CD8-positive, alpha-beta memory T cell (primary cell): Measurements from ENCODE around the gene TELO2. TPM values are rescaled to one million over a fixed set of nuclear protein-coding genes. Genes with fewer than 3 reads are reported as not detected.

Experiments
- CTCF ChIA-PET: fragments of 350-600 bp; sonication (Branson Sonifier 250); formaldehyde crosslinking; loops from one replicate; lab custom pipeline; 2021; ENCODE audit warnings: antibody characterized with exemption; lab: Charles Lee
- POLR2A ChIA-PET: fragments of 350-600 bp; sonication (Branson Sonifier 250); formaldehyde crosslinking; loops from one replicate; lab custom pipeline; 2021; ENCODE audit warnings: antibody characterized with exemption; lab: Charles Lee
- DNase-seq, 5 donors: peaks; one replicate each; pipeline versions ENCODE4 v3.0.0 to v3.0.0-alpha.2; 2020 to 2022; ENCODE audit warnings: mixed read lengths in 1 of 5
- H3K27ac ChIP-seq: one replicate; pipeline ENCODE4 v1.7.0; 2013; ENCODE audit warnings: low read depth, mild to moderate bottlenecking, low read length, moderate library complexity
- H3K27me3 ChIP-seq: 2 replicates; pipeline ENCODE4 v1.7.0; 2013; ENCODE audit warnings: low read length, mild to moderate bottlenecking; ENCODE audit not compliant: insufficient read depth, poor library complexity, severe bottlenecking
- H3K36me3 ChIP-seq: 2 replicates; pipeline ENCODE4 v1.7.0; 2013; ENCODE audit warnings: mild to moderate bottlenecking, low read length, moderate library complexity; ENCODE audit not compliant: insufficient read depth
- H3K4me1 ChIP-seq: 2 replicates; pipeline ENCODE4 v1.7.0; 2013; ENCODE audit warnings: mild to moderate bottlenecking, low read length, moderate library complexity; ENCODE audit not compliant: insufficient read depth
- H3K4me3 ChIP-seq: 2 replicates; pipeline ENCODE4 v1.7.0; 2013; ENCODE audit warnings: mild to moderate bottlenecking, low read length
- H3K9me3 ChIP-seq: 2 replicates; pipeline ENCODE4 v1.7.0; 2013; ENCODE audit warnings: mild to moderate bottlenecking, low read length
- H3K27ac Mint-ChIP-seq, 8 donors: one replicate each; pipeline ENCODE4 v1.8.0; 2020 to 2021; ENCODE audit warnings: mixed read lengths in 8 of 8, mild to moderate bottlenecking in 6 of 8, inconsistent platforms in 3 of 8, moderate library complexity in 3 of 8
- H3K27me3 Mint-ChIP-seq, 2 donors: one replicate each; pipeline ENCODE4 v1.8.0; 2020 to 2021; ENCODE audit warnings: mixed read lengths in 2 of 2, mild to moderate bottlenecking in 1 of 2, moderate library complexity in 1 of 2
- H3K36me3 Mint-ChIP-seq, 3 donors: one replicate each; pipeline ENCODE4 v1.8.0; 2020 to 2021; ENCODE audit warnings: mixed read lengths in 3 of 3, inconsistent platforms in 1 of 3, mild to moderate bottlenecking in 1 of 3
- H3K4me1 Mint-ChIP-seq, 3 donors: one replicate each; pipeline ENCODE4 v1.8.0; 2020 to 2021; ENCODE audit warnings: mixed read lengths in 3 of 3, inconsistent platforms in 1 of 3, mild to moderate bottlenecking in 1 of 3
- H3K4me3 Mint-ChIP-seq, 7 donors: one replicate each; pipeline ENCODE4 v1.8.0; 2020 to 2021; ENCODE audit warnings: mixed read lengths in 7 of 7, mild to moderate bottlenecking in 6 of 7, moderate library complexity in 4 of 7, inconsistent platforms in 2 of 7
- H3K9me3 Mint-ChIP-seq, 5 donors: one replicate each; pipeline ENCODE4 v1.8.0; 2020 to 2022; ENCODE audit warnings: mixed read lengths in 5 of 5, mild to moderate bottlenecking in 3 of 5, moderate library complexity in 2 of 5, inconsistent platforms in 1 of 5
- polyA plus RNA-seq: library from polyadenylated mRNA; unstranded; fragments of 300-500 nt; fragmentation: Illumina TruSeq; gene quantifications from one replicate; pipeline ENCODE4 v1.2.3, GENCODE V29; 2021
- total RNA-seq, 2 experiments: library from RNA; stranded (reverse); gene quantifications; one replicate each; pipeline ENCODE4 v1.2.3, GENCODE V29; 2021

The TELO2 gene
- total and polyA plus RNA-seq, 3 experiments from 2014 or later = 14.0 to 84.9 (median 84.7) TPM

DNA sequence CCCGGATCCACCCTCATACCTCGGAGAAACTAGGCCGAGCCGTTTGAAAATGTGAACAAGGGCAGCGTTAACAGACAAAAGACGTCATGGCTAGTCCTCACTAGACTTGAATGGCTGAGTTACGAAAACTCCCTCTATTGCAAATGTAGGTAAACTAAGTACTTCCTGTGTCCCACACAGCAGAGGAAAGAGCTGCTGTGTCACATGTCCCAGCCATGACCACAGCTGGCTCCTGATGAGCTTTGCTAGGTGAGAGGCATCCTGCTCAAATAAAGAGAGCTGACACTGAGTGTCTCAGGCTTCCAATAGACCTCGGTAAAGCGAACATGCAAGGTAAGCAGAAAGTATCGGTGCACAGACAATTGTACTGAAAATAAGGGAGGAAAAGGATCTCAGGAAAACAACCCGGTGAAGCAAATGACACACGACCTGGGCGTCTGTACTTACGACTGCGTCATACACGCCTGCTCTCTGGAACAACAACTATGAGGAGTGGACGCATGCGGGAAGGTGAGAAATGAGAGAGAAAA is 66.4 kb downstream of the TELO2 start:
- Mint-ChIP-seq H3K9me3 (no peaks in the 10 kb centered on the region), H3K36me3 (peaks cover 0 to 40% (median 5%) of the 10 kb centered on the region in 3 donors), H3K27ac (peak overlapping the region; percentile 30 to 89 (median 84)), H3K27me3 (no peaks in the 10 kb centered on the region), H3K4me3 (peak overlapping the region in 6 of 7 donors; percentile 34 to 81 (median 49)), H3K4me1 (peaks cover 21 to 44% (median 29%) of the 10 kb centered on the region in 3 donors)
- no peaks in the 10 kb centered on the region for H3K27me3 ChIP-seq
- ChIA-PET POLR2A (interaction anchor here (0.6 to 1.0 kb wide), 4 partner anchors 15 to 595 kb away, joined by 3 read pairs; no protein-coding TSS in a partner anchor), CTCF (interaction anchor here (1.0 to 2.2 kb wide), 3 partner anchors 12 to 26 kb away, joined by 3 to 5 read pairs (median 4); partner anchors contain the start of gene TMEM204)
- peaks cover 11% of the 10 kb centered on the region for H3K36me3 ChIP-seq
- H3K4me3 ChIP-seq = no peak overlapping the region
- H3K4me1 ChIP-seq = peaks cover 35% of the 10 kb centered on the region
- peak in 3 of 5 donors; percentile 18 to 70 (median 53) for DNase-seq
- peak overlapping the region; percentile 12 for H3K27ac ChIP-seq
- no peaks in the 10 kb centered on the region for H3K9me3 ChIP-seq

Other genes with a start within 250 kb of the TELO2 start
- gene TPSD1, start 237.3 kb upstream of the TELO2 start, total RNA-seq = not detected
- not detected for gene TPSD1, start 237.3 kb upstream of the TELO2 start, polyA plus RNA-seq
- 100 to 1,000 TPM; 238 to 257 TPM for gene UBE2I, start 183.7 kb upstream of the TELO2 start, total RNA-seq
- 101 TPM for gene UBE2I, start 183.7 kb upstream of the TELO2 start, polyA plus RNA-seq
- 1 to 10 TPM; 7.2 to 7.5 TPM for gene BAIAP3, start 159.7 kb upstream of the TELO2 start, total RNA-seq
- 8.3 TPM for gene BAIAP3, start 159.7 kb upstream of the TELO2 start, polyA plus RNA-seq
- 100 to 1,000 TPM in 1 of 2 experiments, 10 to 100 TPM in 1; 91.8 to 102 TPM for gene TSR3, start 141.5 kb upstream of the TELO2 start, total RNA-seq
- 109 TPM for gene TSR3, start 141.5 kb upstream of the TELO2 start, polyA plus RNA-seq
- 10 to 100 TPM; 32.3 to 34.4 TPM for gene GNPTG, start 141.4 kb upstream of the TELO2 start, total RNA-seq
- 63.3 TPM for gene GNPTG, start 141.4 kb upstream of the TELO2 start, polyA plus RNA-seq
- gene UNKL, start 78.7 kb upstream of the TELO2 start, total RNA-seq = 10 to 100 TPM; 32.9 to 38.0 TPM
- 8.1 TPM for gene UNKL, start 78.7 kb upstream of the TELO2 start, polyA plus RNA-seq
- 10 to 100 TPM; 27.0 to 27.2 TPM for gene UQCC4, start 72.6 kb upstream of the TELO2 start, total RNA-seq
- 33.7 TPM for gene UQCC4, start 72.6 kb upstream of the TELO2 start, polyA plus RNA-seq
- gene PERCC1, start 62.3 kb upstream of the TELO2 start, total RNA-seq = under 1 TPM; 0.33 to 0.48 TPM
- gene PERCC1, start 62.3 kb upstream of the TELO2 start, polyA plus RNA-seq = not detected
- 1 to 10 TPM; 2.3 to 2.8 TPM for gene CCDC154, start 48.8 kb upstream of the TELO2 start, total RNA-seq
- not detected for gene CCDC154, start 48.8 kb upstream of the TELO2 start, polyA plus RNA-seq
- 10 to 100 TPM; 52.8 to 59.1 TPM for gene CLCN7, start 18.3 kb upstream of the TELO2 start, total RNA-seq
- 29.3 TPM for gene CLCN7, start 18.3 kb upstream of the TELO2 start, polyA plus RNA-seq
- not detected for gene PTX4, start 4.4 kb upstream of the TELO2 start, total RNA-seq
- gene PTX4, start 4.4 kb upstream of the TELO2 start, polyA plus RNA-seq = not detected
- gene TMEM204, start 40.3 kb downstream of the TELO2 start, total RNA-seq = 10 to 100 TPM; 27.1 to 30.9 TPM
- 68.4 TPM for gene TMEM204, start 40.3 kb downstream of the TELO2 start, polyA plus RNA-seq
- 1 to 10 TPM; 6.1 to 8.4 TPM for gene IFT140, start 118.7 kb downstream of the TELO2 start, total RNA-seq
- gene IFT140, start 118.7 kb downstream of the TELO2 start, polyA plus RNA-seq = 5.5 TPM
- 10 to 100 TPM; 22.1 to 24.3 TPM for gene CRAMP1, start 119.0 kb downstream of the TELO2 start, total RNA-seq
- 3.0 TPM for gene CRAMP1, start 119.0 kb downstream of the TELO2 start, polyA plus RNA-seq
- gene JPT2, start 184.9 kb downstream of the TELO2 start, total RNA-seq = 100 to 1,000 TPM; 106 TPM
- gene JPT2, start 184.9 kb downstream of the TELO2 start, polyA plus RNA-seq = 12.5 TPM
- gene MAPK8IP3, start 212.8 kb downstream of the TELO2 start, total RNA-seq = 10 to 100 TPM; 57.1 to 63.2 TPM
- 2.3 TPM for gene MAPK8IP3, start 212.8 kb downstream of the TELO2 start, polyA plus RNA-seq